Endothelial cell of umbilical vein (primary cell): ENCODE results near the gene ONECUT2. TPM values are rescaled to one million over a fixed set of nuclear protein-coding genes. Genes with fewer than 3 reads are reported as not detected.

Source experiments
- BruUV-seq: library from RNA; stranded (reverse); fragments of 400-500 nt; replicated peaks from 2 replicates; lab custom pipeline; 2021; lab: Mats Ljungman, UMichigan
- CTCF ChIA-PET: fragments of 300-600, 350-600 bp; sonication (Branson Sonifier 250); formaldehyde crosslinking; loops from one replicate; lab custom pipeline; 2021; ENCODE audit warnings: antibody characterized with exemption, inconsistent platforms; lab: Charles Lee
- POLR2A ChIA-PET: fragments of 300-600, 350-600 bp; sonication (Branson Sonifier 250); formaldehyde crosslinking; loops from one replicate; lab custom pipeline; 2021; ENCODE audit warnings: antibody characterized with exemption, inconsistent platforms; lab: Charles Lee
- DNase-seq: peaks from one replicate; pipeline ENCODE4 v3.0.0-alpha.2; 2011; ENCODE audit warnings: low read depth, low spot score
- FAIRE-seq: peaks from 2 replicates; lab custom pipeline; 2011; peaks lifted over from hg19 to GRCh38; lab: Jason Lieb, UNC
- H2AFZ ChIP-seq: 2 replicates; pipeline ENCODE4 v1.6.0; 2012; ENCODE audit warnings: low read depth, low read length, control low read depth, inconsistent platforms
- H3K27ac ChIP-seq: 2 replicates; pipeline ENCODE4 v1.5.1; 2011; ENCODE audit warnings: low read depth, mild to moderate bottlenecking, control low read depth, low read length, moderate library complexity; ENCODE audit not compliant: insufficient read depth
- H3K27me3 ChIP-seq, 2 experiments: 2 replicates each; pipeline versions ENCODE4 v1.6.0 to v1.6.1; 2011; ENCODE audit warnings: low read length in 2 of 2, mixed read lengths in 1 of 2; ENCODE audit not compliant: control insufficient read depth in 2 of 2, insufficient read depth in 2 of 2
- H3K36me3 ChIP-seq, 2 experiments: 2 replicates in 1 of 2; 3 replicates in 1 of 2; pipeline ENCODE4 v1.5.1; 2011; ENCODE audit warnings: low read length in 2 of 2, mild to moderate bottlenecking in 1 of 2, moderate library complexity in 1 of 2; ENCODE audit not compliant: control insufficient read depth in 2 of 2, insufficient read depth in 2 of 2; ENCODE audit errors: extremely low read depth in 1 of 2
- H3K4me1 ChIP-seq: 3 replicates; pipeline ENCODE4 v1.5.1; 2011; ENCODE audit warnings: mild to moderate bottlenecking, low read length; ENCODE audit not compliant: control insufficient read depth, insufficient read depth; ENCODE audit errors: extremely low read depth
- H3K4me2 ChIP-seq: 2 replicates; pipeline ENCODE4 v1.6.1; 2011; ENCODE audit warnings: low read length, control low read depth, mixed read lengths; ENCODE audit not compliant: insufficient read depth
- H3K4me3 ChIP-seq, 3 experiments: fragments of 200-600 bp in 1 of 3; sonication (generic), shearing (Covaris generic) in 1 of 3; replicated peaks in 1 of 3; 2 replicates each; pipeline ENCODE4 v1.5.1; 2011 to 2016; ENCODE audit warnings: control low read depth in 3 of 3, low read length in 3 of 3, mild to moderate bottlenecking in 2 of 3, inconsistent platforms in 1 of 3, low read depth in 1 of 3, moderate library complexity in 1 of 3; ENCODE audit not compliant: insufficient read depth in 1 of 3
- H3K79me2 ChIP-seq: 2 replicates; pipeline ENCODE4 v1.6.0; 2012; ENCODE audit warnings: low read length, inconsistent platforms; ENCODE audit not compliant: control insufficient read depth, insufficient read depth
- H3K9ac ChIP-seq: replicated peaks from 2 replicates; pipeline ENCODE3; 2011; ENCODE audit warnings: low read length, control low read depth; ENCODE audit not compliant: insufficient read depth; ENCODE audit errors: extremely low read depth
- H3K9me1 ChIP-seq: replicated peaks from 3 replicates; pipeline ENCODE4 v1.6.0; 2011; ENCODE audit warnings: mild to moderate bottlenecking, low read length; ENCODE audit not compliant: control insufficient read depth, insufficient read depth; ENCODE audit errors: extremely low read depth
- H3K9me3 ChIP-seq: replicated peaks from 2 replicates; pipeline ENCODE4 v1.5.1; 2012; ENCODE audit warnings: low read length, inconsistent platforms; ENCODE audit not compliant: control insufficient read depth, insufficient read depth
- H4K20me1 ChIP-seq: replicated peaks from 2 replicates; pipeline ENCODE3; 2011; ENCODE audit warnings: mild to moderate bottlenecking, low read length; ENCODE audit not compliant: control insufficient read depth, insufficient read depth; ENCODE audit errors: extremely low read depth
- CTCF ChIP-seq, 2 donors: IDR thresholded peaks; 1 replicate in 1 of 2; 2 replicates in 1 of 2; pipeline ENCODE4 v1.5.1; 2011; ENCODE audit warnings: low read length in 2 of 2, mild to moderate bottlenecking in 2 of 2, moderate library complexity in 2 of 2, control low read depth in 1 of 2, inconsistent platforms in 1 of 2, low read depth in 1 of 2; ENCODE audit not compliant: insufficient read depth in 1 of 2; ENCODE audit errors: extremely low read depth in 1 of 2
- EZH2 ChIP-seq: IDR thresholded peaks from 2 replicates; pipeline ENCODE4 v1.6.1; 2012; ENCODE audit warnings: borderline replicate concordance, low read depth, mild to moderate bottlenecking, moderate library complexity, low read length, inconsistent platforms; ENCODE audit not compliant: severe bottlenecking
- FOS ChIP-seq: IDR thresholded peaks from 2 replicates; pipeline ENCODE4 v1.6.1; 2011; ENCODE audit warnings: mild to moderate bottlenecking, low read length, moderate library complexity, borderline replicate concordance; ENCODE audit not compliant: insufficient read depth
- GATA2 ChIP-seq: IDR thresholded peaks from 2 replicates; pipeline ENCODE4 v1.7.0; 2011; ENCODE audit warnings: low read depth, mild to moderate bottlenecking, moderate library complexity, mixed read lengths, low read length; ENCODE audit not compliant: insufficient read length, insufficient read depth
- JUN ChIP-seq: IDR thresholded peaks from 2 replicates; pipeline ENCODE4 v1.6.1; 2011; ENCODE audit warnings: borderline replicate concordance, low read depth; ENCODE audit not compliant: insufficient read length, insufficient read depth
- MAX ChIP-seq: IDR thresholded peaks from 2 replicates; pipeline ENCODE4 v1.6.1; 2011; ENCODE audit not compliant: insufficient read depth, insufficient read length
- MYC ChIP-seq: IDR thresholded peaks from one replicate; pipeline ENCODE4 v1.6.1; 2011; ENCODE audit warnings: mild to moderate bottlenecking, low read depth, low read length
- POLR2A ChIP-seq: IDR thresholded peaks from 2 replicates; pipeline ENCODE4 v1.6.1; 2012; ENCODE audit warnings: low read depth, mild to moderate bottlenecking, control low read depth, low read length
- POLR2AphosphoS5 ChIP-seq: IDR thresholded peaks from 2 replicates; pipeline ENCODE4 v1.6.1; 2012; ENCODE audit warnings: low read depth, mild to moderate bottlenecking, control low read depth, low read length, moderate library complexity; ENCODE audit not compliant: insufficient read depth
- dilution Hi-C: fragments of 300-500 bp; cut with MboI; formaldehyde crosslinking; loops from one replicate; pipeline ENCODE4 v1.15.0; 2019; ENCODE audit warnings: low sequenced_read_pairs; ENCODE audit not compliant: extremely low pct_ligation_motif_present
- intact Hi-C: fragments of 100-400 bp; cut with micrococcal nuclease; formaldehyde crosslinking; loops from one replicate; pipeline ENCODE4 v1.10.0; 2022
- polyA plus RNA-seq, 4 experiments: library from polyadenylated mRNA; depleted of rRNA in 3 of 4; stranded (reverse) in 3 of 4; unstranded in 1 of 4; fragments of >200 nt; gene quantifications; 2 replicates each; pipeline versions ENCODE4 v1.2.1 to v1.2.3, GENCODE V29; 2011 to 2012; ENCODE audit warnings: missing spikeins in 1 of 4
- total RNA-seq: library from RNA; stranded (reverse); gene quantifications from 2 replicates; pipeline ENCODE4 v1.2.3, GENCODE V29; 2021

Gene ONECUT2
- total and polyA plus RNA-seq, 2 donors (not counting 3 experiments of a cell fraction or from before 2014, with no cell fraction given) = 0.01 to 0.62 TPM

GRCh38 chr18:57529151-57529550 is 94.0 kb downstream of the ONECUT2 start:
- H2AFZ ChIP-seq = no peak overlapping the region
- H3K9ac ChIP-seq = no peak overlapping the region
- FAIRE-seq (no peak), DNase-seq (no peak)
- H3K4me3 ChIP-seq = no peak overlapping the region
- BruUV-seq = no TSS peak
- POLR2A ChIA-PET = no interaction called here
- CTCF ChIA-PET = no interaction called here
- H3K27ac ChIP-seq = no peak overlapping the region
- H3K9me3 ChIP-seq = no peaks in the 10 kb centered on the region
- TF ChIP-seq JUN (no peak), MAX (no peak), CTCF (IDR thresholded peaks at IDR 0.05; ENCODE audit: extremely low read depth in 1 of 2, insufficient read depth in 1 of 2, low read depth in 1 of 2, low read length in 2 of 2) (no peak), GATA2 (no peak), MYC (no peak), POLR2AphosphoS5 (no peak), FOS (no peak), POLR2A (no peak), EZH2 (no peak)
- no peaks in the 10 kb centered on the region for H3K36me3 ChIP-seq
- no peaks in the 10 kb centered on the region for H3K9me1 ChIP-seq
- H3K79me2 ChIP-seq = no peaks in the 10 kb centered on the region
- intact Hi-C loops = no loop called here
- no peaks in the 10 kb centered on the region for H4K20me1 ChIP-seq
- H3K4me1 ChIP-seq = no peaks in the 10 kb centered on the region
- peaks cover 0 to 3% of the 10 kb centered on the region in 2 experiments for H3K27me3 ChIP-seq
- H3K4me2 ChIP-seq = no peak overlapping the region
- dilution Hi-C loops = no loop called here
